22Rv1 (cell line): ENCODE measurements around the gene RFPL1.

Source experiments
- CTCF ChIP-seq: fragments of 450-650 bp; IDR thresholded peaks from 2 replicates; pipeline ENCODE4 v1.5.1; 2017; ENCODE audit warnings: mild to moderate bottlenecking
- ZFX ChIP-seq: fragments of 450-650 bp; IDR thresholded peaks from 2 replicates; pipeline ENCODE4 v1.6.1; 2017; ENCODE audit warnings: antibody characterized with exemption, borderline replicate concordance

- TF ChIP-seq CTCF (no peak), ZFX (no peak)
Measured at GRCh38 chr22:29459773-29460172, 21.4 kb downstream of the RFPL1 start.
